ENCODE data around the gene CASD1. TPM values are rescaled to one million over a fixed set of nuclear protein-coding genes. Genes with fewer than 3 reads are reported as not detected.

The CASD1 gene
- polyA plus RNA-seq, 1 donor from 2014 or later, result 187 TPM

GRCh38 chr7:94471604-94472003 is 38.0 kb upstream of the CASD1 start:
- H2AFZ ChIP-seq (ENCODE audit: low read depth, low read length), result no peak overlapping the region
- H3K79me2 ChIP-seq (replicated peaks; ENCODE audit: insufficient read depth, low read length), result no peaks in the 10 kb centered on the region
- no peak overlapping the region for H3K27ac ChIP-seq (ENCODE audit: low read length)
- H3K9me2 ChIP-seq (ENCODE audit: insufficient read depth, low read length), result no peaks in the 10 kb centered on the region
- no peaks in the 10 kb centered on the region for H3K9me3 ChIP-seq (ENCODE audit: low read length)
- no peaks in the 10 kb centered on the region for H4K20me1 ChIP-seq (ENCODE audit: insufficient read depth)
- H3K4me3 ChIP-seq (ENCODE audit: low read length), result no peak overlapping the region
- no peaks in the 10 kb centered on the region for H3K27me3 ChIP-seq (ENCODE audit: insufficient read depth, low read depth, low read length)
- TF ChIP-seq EZH2 (IDR thresholded peaks at IDR 0.05; ENCODE audit: borderline replicate concordance, insufficient read depth, low read length, poor library complexity, severe bottlenecking) (no peak), SMC3 (conservative IDR thresholded peaks at IDR 0.05; ENCODE audit: poor library complexity) (no peak), REST (IDR thresholded peaks at IDR 0.05; ENCODE audit: borderline replicate concordance) (no peak), TAF1 (IDR thresholded peaks at IDR 0.05; ENCODE audit: low read depth) (no peak), MXI1 (conservative IDR thresholded peaks at IDR 0.05; ENCODE audit: poor library complexity, severe bottlenecking) (no peak), POLR2AphosphoS5 (IDR thresholded peaks at IDR 0.05) (no peak), CTCF (IDR thresholded peaks at IDR 0.05; ENCODE audit: poor library complexity, severe bottlenecking) (no peak), RAD21 (conservative IDR thresholded peaks at IDR 0.05) (no peak), EP300 (conservative IDR thresholded peaks at IDR 0.05; ENCODE audit: poor library complexity, severe bottlenecking) (no peak)
- H3K4me2 ChIP-seq (ENCODE audit: low read length), result no peak overlapping the region
- H3F3A ChIP-seq (ENCODE audit: insufficient read depth, low read length, poor library complexity, severe bottlenecking), result no peaks in the 10 kb centered on the region
- H3K9ac ChIP-seq (ENCODE audit: low read length), result no peak overlapping the region
- H3K36me3 ChIP-seq (ENCODE audit: insufficient read depth, low read length), result no peaks in the 10 kb centered on the region

- Histone ChIP-seq H3K4me3 (ENCODE audit: low read length) (no peak overlapping the region), H3K9ac (ENCODE audit: low read length) (no peak overlapping the region), H4K20me1 (ENCODE audit: insufficient read depth) (no peaks in the 10 kb centered on the region), H3K27ac (ENCODE audit: low read length) (no peak overlapping the region), H3K36me3 (ENCODE audit: insufficient read depth, low read length) (no peaks in the 10 kb centered on the region), H3K9me2 (ENCODE audit: insufficient read depth, low read length) (no peaks in the 10 kb centered on the region), H3K27me3 (ENCODE audit: insufficient read depth, low read depth, low read length) (no peaks in the 10 kb centered on the region), H3K79me2 (replicated peaks; ENCODE audit: insufficient read depth, low read length) (no peaks in the 10 kb centered on the region), H2AFZ (ENCODE audit: low read depth, low read length) (no peak overlapping the region), H3K9me3 (ENCODE audit: low read length) (no peaks in the 10 kb centered on the region), H3K4me2 (ENCODE audit: low read length) (no peak overlapping the region), H3F3A (ENCODE audit: insufficient read depth, low read length, poor library complexity, severe bottlenecking) (no peaks in the 10 kb centered on the region)
- TF ChIP-seq EP300 (conservative IDR thresholded peaks at IDR 0.05; ENCODE audit: poor library complexity, severe bottlenecking) (no peak), POLR2AphosphoS5 (IDR thresholded peaks at IDR 0.05) (no peak), CTCF (IDR thresholded peaks at IDR 0.05; ENCODE audit: poor library complexity, severe bottlenecking) (no peak), REST (IDR thresholded peaks at IDR 0.05; ENCODE audit: borderline replicate concordance) (no peak), MXI1 (conservative IDR thresholded peaks at IDR 0.05; ENCODE audit: poor library complexity, severe bottlenecking) (no peak), RAD21 (conservative IDR thresholded peaks at IDR 0.05) (no peak), EZH2 (IDR thresholded peaks at IDR 0.05; ENCODE audit: borderline replicate concordance, insufficient read depth, low read length, poor library complexity, severe bottlenecking) (no peak), SMC3 (conservative IDR thresholded peaks at IDR 0.05; ENCODE audit: poor library complexity) (no peak), TAF1 (IDR thresholded peaks at IDR 0.05; ENCODE audit: low read depth) (no peak)
Observed at GRCh38 chr7:94472608-94473007, 37.0 kb upstream of the CASD1 start.

Measured in neural cell (in vitro differentiated cells).